ENCODE measurements around the gene LRIG3.
"Not testable (repeated sequence)": the region's sequence is repeated elsewhere in the genome, so short reads cannot be mapped to it uniquely, and the experiment has no call there.

The LRIG3 gene

DNA sequence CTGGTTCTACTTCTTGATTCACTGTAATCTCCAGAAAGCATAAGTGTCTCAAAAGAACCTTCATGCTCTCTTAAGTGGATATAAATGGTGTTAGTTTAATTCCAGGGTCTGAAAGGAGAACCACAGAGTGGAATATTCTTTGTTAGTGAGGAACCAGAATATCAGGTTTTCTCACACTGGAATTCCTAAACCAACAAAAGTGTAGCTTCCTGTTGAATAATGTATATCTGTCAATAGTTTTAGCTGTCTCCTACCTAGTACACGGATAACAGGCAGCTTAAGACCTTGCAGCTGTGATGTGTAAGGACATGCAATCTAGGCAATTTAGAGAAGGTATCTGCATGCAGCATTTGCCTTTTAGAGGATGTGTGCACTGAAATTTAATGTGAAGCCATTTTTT, 24.0 kb downstream of the LRIG3 start:
- DNase-seq, result no peak

DNA sequence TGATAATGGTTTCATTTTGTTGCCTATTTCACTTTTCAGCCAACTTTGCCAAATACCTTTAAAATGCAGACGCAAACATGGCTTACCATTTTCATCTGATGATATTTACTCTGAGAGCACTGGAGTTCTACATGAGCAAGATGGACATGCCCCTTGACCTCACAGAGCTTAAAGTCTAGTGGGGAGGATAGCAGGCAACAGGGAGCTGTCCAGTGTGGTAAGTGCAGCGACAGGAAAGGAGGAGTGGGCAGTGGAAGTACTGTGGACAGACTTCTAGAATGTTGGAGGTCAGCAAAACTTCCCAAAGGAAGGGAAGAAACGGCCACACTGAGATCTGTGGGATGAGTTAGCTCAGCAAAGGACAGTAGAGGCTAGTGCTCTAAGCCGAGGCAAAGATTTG, 25.3 kb downstream of the LRIG3 start:
- DNase-seq, result no peak

DNA sequence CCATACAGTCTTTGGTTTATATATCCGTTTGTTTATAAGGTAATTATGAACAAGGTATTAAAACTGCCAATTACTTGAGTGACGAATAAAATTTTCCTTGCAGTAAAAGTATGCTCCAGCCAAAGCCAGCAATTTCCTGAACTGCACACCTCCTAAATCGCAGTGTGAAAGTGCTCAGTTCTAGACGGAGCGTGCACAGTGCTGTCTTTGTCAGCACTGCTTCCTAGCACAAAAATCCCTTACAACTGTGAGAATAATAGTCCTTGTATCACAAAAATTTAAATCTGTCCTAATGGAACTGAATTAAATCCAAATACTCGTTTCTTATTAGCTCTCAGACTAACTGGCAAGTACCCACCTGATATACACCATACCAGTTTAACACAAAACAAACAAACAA, 26.3 kb downstream of the LRIG3 start:
- DNase-seq, result no peak

DNA sequence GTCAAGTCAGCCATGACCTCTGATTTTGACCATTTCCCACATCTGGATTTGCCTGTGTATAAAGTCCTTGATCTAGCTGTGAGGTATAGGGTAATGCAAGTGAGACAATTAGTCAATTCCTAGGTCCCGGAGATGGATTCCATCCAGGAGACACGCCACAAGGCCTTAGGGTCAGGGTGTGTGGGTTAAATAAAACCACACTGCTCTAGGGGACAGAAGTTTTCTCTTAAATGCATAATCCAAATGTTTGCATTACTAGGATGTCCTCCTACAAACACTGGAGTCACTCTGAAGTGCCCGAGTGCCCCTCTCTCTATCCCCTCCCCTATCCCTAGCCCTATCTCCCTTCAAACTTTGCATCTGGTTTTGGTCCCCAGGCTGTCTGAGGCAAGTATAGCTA, 26.8 kb downstream of the LRIG3 start:
- no peak for DNase-seq

DNA sequence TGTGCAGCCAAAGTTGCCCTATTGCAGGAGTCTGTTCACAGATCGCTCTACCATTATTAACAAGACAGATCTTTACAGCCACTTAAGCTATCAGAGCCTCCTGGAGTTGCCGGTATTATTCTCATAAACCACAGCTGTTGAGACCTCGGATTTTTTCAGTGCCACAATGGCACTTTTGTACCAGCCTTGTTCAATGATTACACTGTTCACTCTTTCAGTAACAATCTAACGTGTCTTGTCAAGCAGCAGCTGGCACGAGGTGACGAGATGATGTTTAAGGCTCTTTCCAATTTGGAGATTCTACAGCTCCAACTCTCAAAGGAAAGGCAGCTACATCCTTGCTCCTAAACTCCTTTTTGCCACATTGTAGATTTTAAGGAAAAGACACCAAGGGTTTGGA, 30.7 kb downstream of the LRIG3 start:
- DNase-seq, result no peak

DNA sequence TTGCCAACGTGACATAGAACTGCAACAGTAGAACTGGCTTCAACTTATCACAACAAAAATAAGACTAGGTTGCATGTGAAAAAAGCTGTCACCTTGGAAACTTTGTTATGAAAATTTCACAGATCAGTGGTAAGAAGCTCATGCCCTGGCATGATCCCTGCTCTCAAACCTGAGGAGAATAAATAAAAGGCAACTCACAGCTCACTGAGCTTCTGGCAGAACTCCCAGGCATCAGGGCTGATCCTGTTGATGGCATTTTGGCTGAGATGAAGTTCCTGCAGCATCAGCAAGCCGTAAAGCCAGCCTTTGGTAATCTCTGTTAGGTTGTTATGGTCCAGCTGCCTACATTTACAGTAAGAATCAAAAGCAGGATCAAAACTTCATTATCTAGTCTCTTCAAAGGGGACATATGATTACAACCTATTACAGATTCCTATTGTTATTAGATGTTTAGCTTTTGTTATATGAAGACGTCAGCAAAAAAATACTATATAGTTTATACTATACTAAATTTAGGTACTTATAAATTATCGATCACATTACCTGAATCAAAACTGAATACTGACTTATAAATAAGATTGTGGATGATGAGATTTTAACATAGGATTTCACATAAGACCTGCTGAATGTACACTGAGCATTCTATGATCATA, 32.0 kb downstream of the LRIG3 start:
- no peak for DNase-seq

DNA sequence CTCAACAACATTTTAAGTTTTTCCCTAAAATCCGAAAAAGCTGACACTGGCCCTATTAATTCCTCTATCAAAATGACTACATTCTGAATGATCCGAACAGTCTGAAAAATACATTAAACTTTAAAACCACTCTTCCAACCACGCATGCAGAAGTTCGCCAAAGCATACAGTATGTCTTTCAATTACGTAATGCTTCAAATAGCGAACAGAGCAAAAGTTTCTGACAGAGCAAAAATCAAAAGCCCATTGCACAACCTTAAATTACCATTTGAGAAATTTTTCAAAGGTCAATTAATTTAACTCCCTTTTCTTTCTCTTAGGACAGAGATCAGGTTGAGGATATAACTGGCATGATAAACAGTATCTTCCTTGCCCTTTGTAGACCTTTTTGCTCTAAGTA, 33.2 kb downstream of the LRIG3 start:
- no peak for DNase-seq

DNA sequence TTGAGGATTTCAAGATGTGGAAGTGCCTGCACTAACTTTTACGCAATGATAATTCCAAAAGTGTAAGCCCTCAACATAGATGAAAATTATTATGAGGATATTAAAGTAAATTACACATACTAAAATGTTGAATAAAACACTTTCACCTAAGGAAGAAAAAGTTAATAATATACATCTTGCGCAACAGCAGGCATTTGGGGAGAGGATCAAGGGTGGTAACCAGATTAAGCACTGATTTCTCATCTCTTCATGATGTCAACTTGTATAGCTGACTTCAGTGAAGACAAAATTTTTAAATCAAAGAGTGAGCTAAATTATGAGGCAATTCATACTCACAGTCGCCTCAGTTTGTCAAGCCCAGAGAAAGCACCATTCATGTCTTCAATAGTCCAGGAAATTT, 33.8 kb downstream of the LRIG3 start:
- DNase-seq, result no peak

DNA sequence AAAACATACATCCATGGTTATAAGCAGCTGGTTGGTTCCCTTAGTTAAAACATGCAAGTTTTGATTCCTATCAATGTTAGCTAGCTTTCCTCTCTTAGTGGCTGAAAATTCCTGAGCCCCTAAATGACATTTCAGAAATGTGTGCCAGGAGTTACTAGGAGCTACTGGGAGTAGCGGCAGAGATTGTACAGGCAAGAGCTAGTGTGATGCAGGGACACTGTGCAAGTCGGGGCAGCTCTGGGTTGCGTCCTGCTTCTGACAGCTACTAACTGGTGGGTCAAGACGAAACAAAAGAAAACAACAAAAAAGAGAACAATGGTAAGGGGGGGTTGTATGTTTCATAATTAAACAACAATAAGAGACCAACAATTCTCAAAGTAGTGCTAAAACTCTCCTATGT, 35.4 kb downstream of the LRIG3 start:
- no peak for DNase-seq

DNA sequence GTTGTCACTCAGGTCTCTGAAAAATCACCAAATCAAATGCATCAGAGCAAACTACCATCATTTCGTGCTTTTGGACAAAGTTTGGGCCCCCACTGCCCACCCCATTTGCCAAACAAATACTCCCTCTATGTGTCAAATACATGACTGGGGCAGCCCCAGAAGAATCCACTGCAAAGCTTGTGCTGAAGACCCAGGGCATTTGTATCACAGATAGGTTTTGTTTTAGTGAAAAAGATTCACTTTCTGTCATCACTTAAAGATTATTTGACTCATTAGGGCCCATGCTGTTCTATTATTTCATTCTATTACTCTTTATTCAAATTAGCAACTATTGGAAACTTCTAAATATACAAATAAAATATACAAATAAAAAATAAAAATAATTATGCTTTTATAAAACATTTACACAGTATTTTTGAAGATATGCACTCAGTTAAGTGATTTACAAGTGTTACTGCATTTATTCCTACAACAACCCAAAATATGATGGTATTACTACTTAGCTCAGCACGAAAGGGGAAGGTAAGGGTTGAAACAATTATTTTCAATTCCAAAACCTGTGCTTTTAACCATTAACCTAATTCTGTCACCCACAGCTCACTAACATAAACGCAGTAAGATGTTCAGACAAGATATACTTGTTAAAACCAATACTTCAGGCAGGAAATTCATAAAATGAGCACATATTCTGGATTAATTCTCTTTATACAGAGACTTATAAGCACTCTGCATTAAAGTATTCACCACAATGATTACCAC, 36.5 kb downstream of the LRIG3 start:
- DNase-seq, result no peak

DNA sequence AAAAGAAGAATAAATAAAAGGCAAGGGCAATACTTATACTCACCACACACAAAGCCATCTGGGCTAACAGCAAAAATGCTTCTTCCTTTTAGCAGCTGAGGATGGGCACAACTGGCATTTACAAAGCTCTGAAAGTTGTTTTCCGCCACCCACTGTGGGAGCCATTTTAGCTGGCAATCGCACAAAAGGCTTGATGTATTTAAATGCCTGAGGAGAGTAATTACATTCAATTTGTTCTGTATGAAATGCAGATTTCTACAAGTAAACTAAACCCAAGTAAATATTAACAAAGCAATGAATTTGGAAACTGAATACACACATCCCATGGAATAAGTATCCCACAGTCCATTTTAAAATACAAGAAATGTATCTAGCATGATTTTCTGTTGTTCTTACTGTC, 37.5 kb downstream of the LRIG3 start:
- DNase-seq, result no peak

DNA sequence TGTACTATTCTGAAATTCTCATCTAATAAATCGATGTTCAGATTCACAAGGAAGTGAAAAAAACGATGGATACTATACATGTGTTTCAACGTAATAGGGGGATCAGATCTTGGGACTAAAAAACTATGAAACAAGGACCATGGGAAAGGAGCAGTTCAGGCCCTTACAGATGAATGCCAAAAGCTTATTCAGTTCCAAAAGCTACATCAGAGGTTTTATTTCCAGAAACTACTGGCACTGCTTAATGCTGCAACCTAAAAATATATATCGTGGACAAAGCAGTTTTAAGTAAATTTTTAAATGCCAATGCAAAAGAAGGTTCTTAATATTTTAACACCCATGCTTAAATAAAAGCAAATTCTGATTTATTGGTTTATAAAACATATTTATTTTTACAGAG, 38.5 kb downstream of the LRIG3 start:
- DNase-seq, result no peak

DNA sequence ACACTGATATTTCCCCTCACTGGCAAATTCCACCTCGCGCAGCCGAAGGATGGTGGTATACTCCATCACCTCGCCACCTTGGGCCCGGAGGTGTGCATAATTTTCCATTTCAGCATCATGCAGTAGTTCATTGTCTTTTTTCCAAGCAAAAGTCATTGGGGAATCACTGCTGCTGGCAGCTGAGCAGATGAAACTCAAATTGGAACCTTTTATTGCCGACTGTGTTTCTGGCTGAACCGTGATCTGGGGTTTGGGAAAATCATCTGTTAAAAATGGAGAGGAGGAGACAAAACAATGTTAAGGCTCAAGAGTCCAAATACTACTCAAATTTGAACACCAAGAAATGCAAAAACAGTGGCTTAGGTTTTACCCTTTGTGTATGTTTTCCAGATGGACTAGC, 39.7 kb downstream of the LRIG3 start:
- no peak for DNase-seq

DNA sequence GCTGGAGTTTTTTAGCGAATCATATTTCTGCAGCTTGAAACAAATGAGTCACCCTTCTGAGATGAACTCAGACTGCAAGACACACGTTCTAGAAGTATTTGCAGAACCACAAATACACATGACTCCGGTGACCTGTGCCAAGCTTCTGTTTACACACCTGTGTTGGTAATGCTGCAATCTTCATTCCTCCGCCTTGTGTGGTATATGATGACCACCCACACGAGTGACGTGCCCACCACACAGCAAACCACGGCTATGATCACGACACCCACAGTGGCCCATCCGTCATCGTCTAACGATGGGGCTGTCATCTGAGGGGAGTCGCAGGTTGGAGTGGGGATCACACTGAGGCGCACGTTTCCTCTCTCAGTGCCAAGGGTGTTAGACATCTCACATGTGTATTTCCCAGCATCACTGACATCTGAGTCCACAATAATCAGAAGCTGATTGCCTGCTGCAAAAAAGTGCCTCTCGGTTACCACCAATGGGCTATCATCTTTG, 43.0 kb downstream of the LRIG3 start:
- no peak for DNase-seq

DNA sequence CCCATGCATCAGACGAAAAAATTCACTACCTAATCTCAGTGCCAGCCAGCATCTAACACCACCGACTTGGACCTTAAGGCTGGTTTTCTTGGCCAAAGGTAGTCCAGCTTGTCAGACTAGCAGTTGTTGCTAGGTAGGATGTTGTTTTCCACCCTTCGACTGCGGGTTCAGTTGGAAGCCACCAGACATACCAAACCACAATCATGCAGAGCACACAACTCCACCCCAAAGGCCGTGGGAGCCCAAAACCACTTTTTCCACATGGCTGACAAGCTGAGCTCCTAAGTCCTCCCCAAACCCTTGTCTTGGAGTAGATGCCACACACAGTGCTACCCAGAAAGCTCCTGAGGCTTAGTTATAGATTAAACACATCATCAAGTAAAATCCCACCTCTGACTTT, 46.8 kb downstream of the LRIG3 start:
- no peak for DNase-seq

DNA sequence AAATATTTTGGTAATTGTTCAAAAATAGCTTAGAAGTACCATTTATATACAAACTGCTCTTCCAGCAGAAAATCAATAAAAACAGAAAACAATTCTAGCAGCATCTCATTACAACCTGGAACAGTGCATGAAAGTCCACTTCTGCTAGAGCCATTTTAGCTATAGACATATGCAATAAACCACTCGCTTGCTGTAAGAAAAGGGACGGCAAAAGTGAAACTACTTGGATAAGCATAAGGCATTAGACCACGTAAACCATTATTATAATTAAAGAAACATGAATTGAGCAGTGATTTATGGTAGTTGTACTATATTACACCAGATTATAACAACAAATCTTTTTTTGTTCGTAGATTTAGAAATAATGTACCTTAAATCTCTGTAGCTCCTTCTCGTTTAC, 48.7 kb downstream of the LRIG3 start:
- no peak for DNase-seq

DNA sequence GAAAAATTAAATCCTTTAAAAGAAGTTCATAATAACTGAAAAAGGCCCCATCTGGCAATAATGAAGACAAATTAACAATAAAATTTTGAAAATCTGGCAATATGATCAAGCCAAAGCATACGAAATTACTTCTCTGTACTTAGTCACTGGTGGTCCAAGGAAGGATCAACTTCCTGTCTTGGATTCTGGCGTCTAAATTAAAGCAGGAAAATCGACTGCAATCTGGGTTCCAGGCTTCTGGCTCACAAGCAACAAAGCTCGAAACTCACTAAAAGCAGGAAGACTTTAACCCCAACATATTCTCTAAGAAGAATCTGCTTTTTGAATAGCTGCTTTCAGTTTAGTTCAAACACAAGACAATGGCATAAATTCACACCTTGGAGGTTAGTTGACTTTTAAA, 49.7 kb downstream of the LRIG3 start:
- DNase-seq, result no peak

DNA sequence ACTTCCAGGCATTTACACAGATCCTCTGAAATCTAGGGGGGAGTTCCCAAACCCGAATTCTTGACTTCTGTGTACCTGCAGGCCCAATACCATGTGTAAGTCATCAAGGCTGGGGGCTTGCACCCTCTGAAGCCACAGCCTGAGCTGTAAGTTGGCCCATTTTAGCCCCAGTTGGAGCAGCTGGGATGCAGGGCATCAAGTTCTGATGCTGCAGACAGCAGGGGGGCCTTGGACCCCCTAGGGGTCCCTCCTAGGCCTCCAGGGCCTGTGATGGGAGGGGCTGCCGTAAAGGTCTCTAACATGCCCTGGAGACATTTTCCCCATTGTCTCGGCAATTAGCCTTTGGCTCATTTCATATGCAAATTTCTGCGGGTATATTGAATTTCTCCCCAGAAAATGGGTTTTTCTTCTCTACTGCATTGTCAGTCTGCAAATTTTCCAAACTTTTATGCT, 59.5 kb downstream of the LRIG3 start:
- no peak for DNase-seq

DNA sequence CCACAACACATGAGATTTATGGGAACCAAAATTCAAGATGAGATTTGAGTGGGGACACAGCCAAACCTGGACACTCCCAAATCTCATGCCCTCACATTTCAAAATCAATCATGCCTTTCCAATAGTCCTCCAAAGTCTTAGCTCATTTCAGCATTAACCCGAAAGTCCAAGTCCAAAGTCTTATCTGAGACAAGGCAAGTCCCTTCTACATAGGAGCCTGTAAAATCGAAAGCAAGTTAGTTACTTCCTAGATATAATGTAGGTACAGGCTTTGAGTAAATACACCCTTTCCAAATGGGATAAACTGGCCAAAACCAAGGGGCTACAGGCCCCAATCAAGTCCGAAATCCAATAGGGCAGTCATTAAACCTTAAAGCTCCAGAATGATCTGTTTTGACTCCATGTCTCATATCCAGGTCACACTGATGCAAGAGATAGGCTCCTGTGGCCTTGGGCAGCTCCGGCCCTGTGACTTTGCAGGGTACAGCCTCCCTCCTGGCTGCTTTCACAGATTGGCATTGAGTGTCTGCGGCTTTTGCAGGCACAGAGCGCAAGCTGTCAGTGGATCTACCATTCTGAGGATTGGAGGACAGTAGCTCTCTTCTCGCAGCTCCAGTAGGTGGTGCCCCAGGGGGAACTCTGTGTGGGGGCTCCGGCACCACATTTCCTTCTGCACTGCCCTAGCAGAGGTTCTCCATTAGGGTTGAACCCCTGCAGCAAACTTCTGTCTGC, 60.1 kb downstream of the LRIG3 start:
- DNase-seq, result no peak

DNA sequence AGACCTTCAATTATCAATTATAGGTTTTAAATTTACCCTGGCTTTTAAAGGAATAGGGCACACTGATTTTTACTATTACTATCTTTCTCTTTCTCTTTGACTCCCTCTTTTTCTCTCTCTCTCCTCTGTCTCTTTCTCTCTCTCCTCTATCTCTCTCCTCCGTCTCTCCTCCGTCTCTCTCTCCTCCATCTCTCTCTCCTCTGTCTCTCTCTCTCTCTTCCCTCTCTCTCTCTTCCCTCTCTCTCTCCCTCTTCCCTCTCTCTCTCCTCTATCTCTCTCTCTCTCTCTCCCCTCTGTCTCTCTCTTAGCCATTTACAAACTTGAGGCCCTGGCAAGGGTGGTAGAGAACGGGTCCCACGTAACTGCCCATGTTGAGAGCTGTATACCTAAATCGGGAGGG, 62.3 kb downstream of the LRIG3 start:
- no peak for DNase-seq

DNA sequence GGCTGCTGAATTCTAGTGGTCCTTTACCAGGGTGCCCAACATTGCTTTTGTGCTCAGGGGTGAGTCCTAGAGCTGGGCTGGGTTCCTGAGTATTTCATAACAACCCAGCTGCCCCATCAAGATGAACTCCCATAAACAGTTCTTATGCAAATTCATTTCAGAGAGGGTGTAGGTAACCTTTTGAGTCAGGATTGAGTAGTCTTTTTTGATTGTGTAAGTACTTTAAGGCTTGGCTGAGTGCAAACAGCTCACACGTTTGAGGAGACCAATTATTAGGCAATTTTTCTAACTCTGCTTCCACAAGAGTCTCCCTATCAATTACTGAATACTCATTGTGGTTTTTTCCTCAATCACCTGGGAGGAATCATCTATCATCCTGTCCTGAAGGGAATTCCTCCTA, 63.1 kb downstream of the LRIG3 start:
- not testable (repeated sequence) for DNase-seq

DNA sequence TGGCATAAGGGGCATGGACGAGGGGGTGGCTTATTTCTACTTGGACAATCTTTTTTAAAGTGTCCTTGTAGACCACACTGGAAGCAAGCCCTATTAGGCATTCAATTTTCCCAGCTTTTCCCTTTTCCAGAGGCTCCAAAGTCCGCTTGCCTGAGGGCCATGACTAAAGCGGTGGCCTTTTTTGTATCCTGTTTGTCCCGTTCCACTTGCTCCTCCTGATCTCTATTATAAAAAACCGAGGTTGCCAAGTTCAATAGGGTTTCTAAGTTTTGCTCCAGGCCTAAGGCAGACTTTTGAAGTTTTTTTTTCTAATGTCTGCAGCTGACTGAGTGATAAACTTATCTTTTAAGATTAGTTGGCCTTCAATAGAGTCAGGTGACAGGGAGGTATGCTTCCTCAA, 64.7 kb downstream of the LRIG3 start:
- not testable (repeated sequence) for DNase-seq

DNA sequence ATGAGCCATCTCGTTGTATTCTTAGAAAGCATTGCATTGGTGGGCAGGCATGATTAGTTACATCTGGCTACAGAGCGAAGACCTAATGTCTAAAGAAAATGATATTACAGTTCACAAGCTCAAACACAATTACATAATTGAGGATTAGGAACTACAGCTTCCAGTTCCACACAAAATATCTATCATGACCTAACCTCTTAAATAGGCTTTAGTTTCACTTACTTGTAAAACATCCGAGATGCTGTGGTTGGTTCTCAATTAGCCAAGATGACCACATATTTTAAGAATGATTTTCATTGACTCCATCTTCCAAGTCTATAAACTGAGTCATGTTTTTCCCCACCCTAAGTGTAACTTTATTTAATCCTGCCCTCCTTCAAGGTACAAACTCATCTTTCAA, 69.5 kb downstream of the LRIG3 start:
- DNase-seq, result no peak
